ENCODE measurements around the gene OGFR.

OGFR gene

GRCh38 chr20:62806383-62807050 lies 1.9 kb downstream of the OGFR start:
- H3K4me3 ChIP-seq (ENCODE audit: low read depth, low read length): peak overlapping the region; percentile 97
- no peak for TF ChIP-seq CTCF (conservative IDR thresholded peaks at IDR 0.05; ENCODE audit: low read depth, low read length)
- DNase-seq (ENCODE audit: low read depth): no peak

- H3K4me3 ChIP-seq (ENCODE audit: low read depth, low read length): no peak overlapping the region
- no peak for DNase-seq (ENCODE audit: low read depth)
- no peak for TF ChIP-seq CTCF (conservative IDR thresholded peaks at IDR 0.05; ENCODE audit: low read depth, low read length)
Measured at GRCh38 chr20:62807444-62808210, 3.0 kb downstream of the OGFR start.

- DNase-seq (ENCODE audit: low read depth): peak; percentile 54
- peak; percentile 92 for TF ChIP-seq CTCF (conservative IDR thresholded peaks at IDR 0.05; ENCODE audit: low read depth, low read length)
- no peak overlapping the region for H3K4me3 ChIP-seq (ENCODE audit: low read depth, low read length)
Measured at GRCh38 chr20:62808211-62808865, 3.7 kb downstream of the OGFR start.

- TF ChIP-seq CTCF (conservative IDR thresholded peaks at IDR 0.05; ENCODE audit: low read depth, low read length): no peak
- DNase-seq (ENCODE audit: low read depth): no peak
Measured at GRCh38 chr20:62809530-62810428, 5.1 kb downstream of the OGFR start.

GRCh38 chr20:62811320-62811719 lies 6.7 kb downstream of the OGFR start:
- H3K4me3 ChIP-seq (ENCODE audit: low read depth, low read length): no peak overlapping the region
- no peak for TF ChIP-seq CTCF (conservative IDR thresholded peaks at IDR 0.05; ENCODE audit: low read depth, low read length)
- DNase-seq (ENCODE audit: low read depth): no peak

More at GRCh38 chr20:62809530-62810428, 5.1 kb downstream of the OGFR start:
- no peak overlapping the region for H3K4me3 ChIP-seq (ENCODE audit: low read depth, low read length)

- no peak for DNase-seq (ENCODE audit: low read depth)
- H3K4me3 ChIP-seq (ENCODE audit: low read depth, low read length): no peak overlapping the region
- TF ChIP-seq CTCF (conservative IDR thresholded peaks at IDR 0.05; ENCODE audit: low read depth, low read length): no peak
Measured at GRCh38 chr20:62811720-62812119, 7.1 kb downstream of the OGFR start.

All from choroid plexus epithelial cell (primary cell).